CD14-positive monocyte (primary cell): ENCODE data around the gene C19orf85. TPM values are rescaled to one million over a fixed set of nuclear protein-coding genes. Genes with fewer than 3 reads are reported as not detected.

Source experiments
- DNase-seq, 3 donors: peaks; one replicate each; pipeline ENCODE4 v3.0.0-alpha.2; 2011 to 2022
- H2AFZ ChIP-seq: 2 replicates; pipeline ENCODE4 v1.6.0; 2012; ENCODE audit warnings: mild to moderate bottlenecking, low read depth, low read length, inconsistent platforms; ENCODE audit not compliant: insufficient read depth, poor library complexity, severe bottlenecking
- H3K27ac ChIP-seq, 2 donors: 1 replicate in 1 of 2; 2 replicates in 1 of 2; pipeline ENCODE4 v1.5.1; 2012 to 2013; ENCODE audit warnings: low read length in 2 of 2, control low read depth in 1 of 2, inconsistent platforms in 1 of 2, low read depth in 1 of 2, mild to moderate bottlenecking in 1 of 2
- H3K27me3 ChIP-seq, 2 donors: one replicate each; pipeline versions ENCODE4 v1.6.0 to v1.6.1; 2011 to 2013; ENCODE audit warnings: low read length in 2 of 2; ENCODE audit not compliant: control insufficient read depth in 2 of 2, insufficient read depth in 2 of 2
- H3K36me3 ChIP-seq, 2 donors: replicated peaks in 1 of 2; 1 replicate in 1 of 2; 2 replicates in 1 of 2; pipeline versions ENCODE4 v1.5.1 to v1.6.1; 2012 to 2013; ENCODE audit warnings: low read length in 2 of 2, control low read depth in 1 of 2, inconsistent platforms in 1 of 2, mild to moderate bottlenecking in 1 of 2; ENCODE audit not compliant: insufficient read depth in 2 of 2, control insufficient read depth in 1 of 2
- H3K4me1 ChIP-seq, 2 donors: 1 replicate in 1 of 2; 2 replicates in 1 of 2; pipeline versions ENCODE4 v1.5.1 to v1.6.1; 2012 to 2013; ENCODE audit warnings: low read length in 2 of 2, control low read depth in 1 of 2, inconsistent platforms in 1 of 2, mild to moderate bottlenecking in 1 of 2, moderate library complexity in 1 of 2; ENCODE audit not compliant: insufficient read depth in 2 of 2, control insufficient read depth in 1 of 2
- H3K4me2 ChIP-seq: replicated peaks from 2 replicates; pipeline ENCODE3; 2012; ENCODE audit warnings: low read length, moderate library complexity, mild to moderate bottlenecking; ENCODE audit not compliant: poor library complexity, severe bottlenecking; ENCODE audit errors: extremely low read depth
- H3K4me3 ChIP-seq, 3 experiments: fragments of 200-600 bp in 1 of 3; sonication (generic) in 1 of 3; replicated peaks in 1 of 3; 1 replicate in 2 of 3; 2 replicates in 1 of 3; pipeline ENCODE4 v1.5.1; 2011 to 2013; ENCODE audit warnings: low read length in 3 of 3, mild to moderate bottlenecking in 3 of 3, control low read depth in 2 of 3, low read depth in 2 of 3, inconsistent platforms in 1 of 3, moderate library complexity in 1 of 3
- H3K79me2 ChIP-seq: 2 replicates; pipeline ENCODE4 v1.6.0; 2012; ENCODE audit warnings: mild to moderate bottlenecking, control low read depth, inconsistent platforms, low read length, moderate library complexity; ENCODE audit not compliant: insufficient read depth
- H3K9ac ChIP-seq: 2 replicates; pipeline ENCODE4 v1.6.0; 2017; ENCODE audit warnings: low read length, mild to moderate bottlenecking; ENCODE audit not compliant: insufficient read depth, poor library complexity, severe bottlenecking
- H3K9me3 ChIP-seq, 2 donors: replicated peaks in 1 of 2; 1 replicate in 1 of 2; 2 replicates in 1 of 2; pipeline versions ENCODE4 v1.5.1 to v1.6.1; 2012 to 2013; ENCODE audit warnings: low read length in 2 of 2, control low read depth in 1 of 2; ENCODE audit not compliant: control insufficient read depth in 1 of 2, insufficient read depth in 1 of 2
- H4K20me1 ChIP-seq: 2 replicates; pipeline ENCODE4 v1.6.0; 2012; ENCODE audit warnings: mild to moderate bottlenecking, low read length, control low read depth, moderate library complexity; ENCODE audit not compliant: insufficient read depth
- H3K27ac Mint-ChIP-seq, 7 donors: one replicate each; pipeline ENCODE4 v1.8.0; 2020; ENCODE audit warnings: mild to moderate bottlenecking in 7 of 7, mixed read lengths in 7 of 7, moderate library complexity in 6 of 7, inconsistent platforms in 2 of 7
- H3K27me3 Mint-ChIP-seq, 3 donors: one replicate each; pipeline ENCODE4 v1.8.0; 2021 to 2022; ENCODE audit warnings: low read depth in 3 of 3, mild to moderate bottlenecking in 3 of 3, mixed read lengths in 3 of 3, moderate library complexity in 3 of 3, inconsistent platforms in 1 of 3
- H3K36me3 Mint-ChIP-seq, 2 donors: one replicate each; pipeline ENCODE4 v1.8.0; 2020; ENCODE audit warnings: mixed read lengths in 2 of 2, inconsistent platforms in 1 of 2, mild to moderate bottlenecking in 1 of 2
- H3K4me1 Mint-ChIP-seq: one replicate; pipeline ENCODE4 v1.8.0; 2020; ENCODE audit warnings: mild to moderate bottlenecking, mixed read lengths
- H3K4me3 Mint-ChIP-seq, 2 donors: one replicate each; pipeline ENCODE4 v1.8.0; 2020; ENCODE audit warnings: mild to moderate bottlenecking in 2 of 2, mixed read lengths in 2 of 2, moderate library complexity in 1 of 2
- H3K9me3 Mint-ChIP-seq, 7 donors: one replicate each; pipeline ENCODE4 v1.8.0; 2020 to 2022; ENCODE audit warnings: mixed read lengths in 7 of 7, mild to moderate bottlenecking in 6 of 7, moderate library complexity in 6 of 7, inconsistent platforms in 2 of 7
- CTCF ChIP-seq: fragments of 200-600 bp; IDR thresholded peaks from one replicate; pipeline ENCODE4 v1.8.0; 2022; ENCODE audit warnings: antibody characterized with exemption, mild to moderate bottlenecking
- WGBS: methylation state at CpG from one replicate; pipeline ENCODE4 v1.1.5; 2013; ENCODE audit warnings: missing lambda C conversion rate; ENCODE audit not compliant: insufficient coverage; 5-methylcytosine and 5-hydroxymethylcytosine counted together
- intact Hi-C, 2 donors: fragments of 100-400 bp; cut with micrococcal nuclease; formaldehyde crosslinking; loops; one replicate each; pipeline versions ENCODE4 v1.15.0 to v1.15.1; 2023
- polyA plus RNA-seq, 3 donors: library from polyadenylated mRNA; depleted of rRNA in 1 of 3; unstranded in 2 of 3; stranded (reverse) in 1 of 3; fragments of 300-500 nt in 2 of 3; fragments of >200 nt in 1 of 3; fragmentation: Illumina TruSeq in 2 of 3; gene quantifications; 1 replicate in 2 of 3; 2 replicates in 1 of 3; pipeline ENCODE4 v1.2.3, GENCODE V29; 2012 to 2021

Gene C19orf85
- polyA plus RNA-seq, 3 donors = not detected

GRCh38 chr19:55493645-55494171 is 29.2 kb upstream of the C19orf85 start:
- Histone ChIP-seq H3K79me2 (no peaks in the 10 kb centered on the region), H3K4me3 (no peak overlapping the region), H3K27me3 (peaks cover 0 to 9% of the 10 kb centered on the region in 2 donors), H3K4me2 (no peak overlapping the region), H3K4me1 (no peaks in the 10 kb centered on the region), H3K9me3 (no peaks in the 10 kb centered on the region), H3K36me3 (no peaks in the 10 kb centered on the region), H2AFZ (no peak overlapping the region), H3K27ac (no peak overlapping the region), H4K20me1 (no peaks in the 10 kb centered on the region), H3K9ac (no peak overlapping the region)
- Mint-ChIP-seq H3K4me3 (no peak overlapping the region), H3K27ac (no peak overlapping the region), H3K27me3 (peaks cover 14 to 28% (median 24%) of the 10 kb centered on the region in 3 donors), H3K9me3 (peaks cover 0 to 3% (median 0%) of the 10 kb centered on the region in 7 donors), H3K36me3 (no peaks in the 10 kb centered on the region), H3K4me1 (no peaks in the 10 kb centered on the region)
- intact Hi-C loops = no loop called here
- no peak for TF ChIP-seq CTCF
- DNase-seq = no peak
- WGBS = 80% methylated on average over 11 of the region's 38 CpGs

GRCh38 chr19:55493052-55493644 is 28.6 kb upstream of the C19orf85 start:
- no peak overlapping the region for H2AFZ ChIP-seq
- WGBS = 69% methylated on average over 14 of the region's 18 CpGs
- H3K9me3 ChIP-seq = no peaks in the 10 kb centered on the region
- no peak for DNase-seq
- H4K20me1 ChIP-seq = no peaks in the 10 kb centered on the region
- H3K9ac ChIP-seq = no peak overlapping the region
- no peaks in the 10 kb centered on the region for H3K36me3 Mint-ChIP-seq
- no peak overlapping the region for H3K27ac ChIP-seq
- H3K27me3 ChIP-seq = peaks cover 0 to 9% of the 10 kb centered on the region in 2 donors
- H3K79me2 ChIP-seq = no peaks in the 10 kb centered on the region
- H3K4me3 ChIP-seq = no peak overlapping the region
- H3K36me3 ChIP-seq = no peaks in the 10 kb centered on the region
- no peaks in the 10 kb centered on the region for H3K4me1 ChIP-seq
- no peak overlapping the region for H3K4me3 Mint-ChIP-seq
- H3K27ac Mint-ChIP-seq = no peak overlapping the region
- peaks cover 14 to 32% (median 24%) of the 10 kb centered on the region in 3 donors for H3K27me3 Mint-ChIP-seq
- TF ChIP-seq CTCF = no peak
- intact Hi-C loops = no loop called here
- H3K9me3 Mint-ChIP-seq = peaks cover 0 to 3% (median 0%) of the 10 kb centered on the region in 7 donors
- peaks cover 2% of the 10 kb centered on the region for H3K4me1 Mint-ChIP-seq
- no peak overlapping the region for H3K4me2 ChIP-seq
